PFSK-1 (cell line): Measurements from ENCODE around the gene PPP1R2C.

Experiments
- FOXP2 ChIP-seq: optimal IDR thresholded peaks from 2 replicates; pipeline ENCODE3; 2011; ENCODE audit warnings: borderline replicate concordance, control low read depth, inconsistent platforms; ENCODE audit not compliant: insufficient read depth; ENCODE audit errors: extremely low read length, extremely low read depth
- POLR2AphosphoS5 ChIP-seq: IDR thresholded peaks from 2 replicates; pipeline ENCODE4 v1.6.1; 2012; ENCODE audit warnings: low read depth, mild to moderate bottlenecking, control low read depth, low read length, moderate library complexity
- REST ChIP-seq, 2 experiments: IDR thresholded peaks; 2 replicates each; pipeline versions ENCODE4 v1.6.1 to v1.8.0; 2011 to 2012; ENCODE audit warnings: low read depth in 2 of 2, low read length in 2 of 2, control low read depth in 1 of 2, inconsistent platforms in 1 of 2, mild to moderate bottlenecking in 1 of 2, moderate library complexity in 1 of 2; ENCODE audit not compliant: insufficient read depth in 1 of 2
- SIN3A ChIP-seq: IDR thresholded peaks from 2 replicates; pipeline ENCODE4 v1.6.1; 2012; ENCODE audit warnings: mild to moderate bottlenecking, low read length, moderate library complexity, borderline replicate concordance; ENCODE audit not compliant: insufficient read depth
- TAF1 ChIP-seq: IDR thresholded peaks from 2 replicates; pipeline ENCODE4 v1.6.1; 2012; ENCODE audit warnings: low read length, control low read depth, borderline replicate concordance; ENCODE audit not compliant: insufficient read depth

Gene PPP1R2C

GRCh38 chrX:42818151-42818921 lies 40.4 kb upstream of the PPP1R2C start:
- TF ChIP-seq REST (IDR thresholded peaks at IDR 0.05; ENCODE audit: insufficient read depth in 1 of 2, low read depth in 2 of 2, low read length in 2 of 2) (no peak), FOXP2 (no peak), SIN3A (no peak), TAF1 (no peak), POLR2AphosphoS5 (no peak)

GRCh38 chrX:42809569-42809968 lies 31.6 kb upstream of the PPP1R2C start:
- TF ChIP-seq SIN3A (no peak), REST (IDR thresholded peaks at IDR 0.05; ENCODE audit: insufficient read depth in 1 of 2, low read depth in 2 of 2, low read length in 2 of 2) (no peak), FOXP2 (no peak), TAF1 (no peak), POLR2AphosphoS5 (no peak)

- TF ChIP-seq SIN3A (no peak), TAF1 (no peak), POLR2AphosphoS5 (no peak), REST (IDR thresholded peaks at IDR 0.05; ENCODE audit: insufficient read depth in 1 of 2, low read depth in 2 of 2, low read length in 2 of 2) (no peak), FOXP2 (no peak)
Measured at GRCh38 chrX:42807393-42807792, 29.4 kb upstream of the PPP1R2C start.

GRCh38 chrX:42804524-42804923 lies 26.6 kb upstream of the PPP1R2C start:
- TF ChIP-seq REST (IDR thresholded peaks at IDR 0.05; ENCODE audit: insufficient read depth in 1 of 2, low read depth in 2 of 2, low read length in 2 of 2) (no peak), SIN3A (no peak), POLR2AphosphoS5 (no peak), TAF1 (no peak), FOXP2 (no peak)
